HG03064 (cell line): ENCODE results near the gene KLRF2.

ENCODE experiments used
- ATAC-seq: cut with Tn5 transposase; IDR thresholded peaks from one replicate; pipeline ENCODE4 v1.9.1; 2021; ENCODE audit warnings: low read depth; ENCODE audit not compliant: unreplicated experiment

The KLRF2 gene

GRCh38 chr12:9933958-9934357 lies 52.7 kb downstream of the KLRF2 start:
- ATAC-seq = no peak

- no peak for ATAC-seq
Observed at GRCh38 chr12:9935026-9935425, 53.7 kb downstream of the KLRF2 start.

- ATAC-seq = no peak
Observed at GRCh38 chr12:9936591-9936990, 55.3 kb downstream of the KLRF2 start.

GRCh38 chr12:9940375-9940774 lies 59.1 kb downstream of the KLRF2 start:
- no peak for ATAC-seq

GRCh38 chr12:9941838-9942237 lies 60.5 kb downstream of the KLRF2 start:
- ATAC-seq = no peak

- no peak for ATAC-seq
Observed at GRCh38 chr12:9943240-9943639, 62.0 kb downstream of the KLRF2 start.

- no peak for ATAC-seq
Observed at GRCh38 chr12:9944391-9944790, 63.1 kb downstream of the KLRF2 start.
